HG03442 (cell line): Measurements from ENCODE around the gene ZSWIM6.

Experiments
- ATAC-seq: cut with Tn5 transposase; IDR thresholded peaks from one replicate; pipeline ENCODE4 v1.9.1; 2021; ENCODE audit warnings: mild to moderate bottlenecking, moderate library complexity; ENCODE audit not compliant: unreplicated experiment

The ZSWIM6 gene

GRCh38 chr5:61330845-61331406 is 1.1 kb upstream of the ZSWIM6 start:
- ATAC-seq = peak; percentile 28

- no peak for ATAC-seq
Observed at GRCh38 chr5:61332358-61332749, 296 bp downstream of the ZSWIM6 start.

DNA sequence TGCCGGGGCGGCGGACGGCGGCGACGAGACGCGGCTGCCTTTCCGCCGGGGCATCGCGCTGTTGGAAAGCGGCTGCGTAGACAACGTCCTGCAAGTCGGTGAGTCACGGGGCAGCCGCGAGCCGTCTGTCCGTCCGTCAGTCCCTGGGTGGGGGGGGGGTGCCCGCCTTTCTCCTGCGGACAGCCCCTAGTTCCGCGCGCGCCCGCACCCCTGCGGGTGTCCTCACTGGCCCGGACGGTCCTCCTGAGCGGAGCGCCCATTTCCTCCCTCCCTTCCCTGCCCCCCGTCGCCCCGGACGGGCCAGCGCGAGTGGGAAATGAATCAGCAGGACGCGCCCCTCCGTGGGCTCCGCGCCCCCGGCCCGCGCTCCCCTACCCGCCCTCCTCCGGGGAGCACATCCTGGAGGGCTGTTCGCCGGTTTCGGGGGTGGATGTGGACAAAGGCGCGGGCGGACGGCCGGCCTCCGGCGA is 828 bp downstream of the ZSWIM6 start:
- ATAC-seq = no peak

DNA sequence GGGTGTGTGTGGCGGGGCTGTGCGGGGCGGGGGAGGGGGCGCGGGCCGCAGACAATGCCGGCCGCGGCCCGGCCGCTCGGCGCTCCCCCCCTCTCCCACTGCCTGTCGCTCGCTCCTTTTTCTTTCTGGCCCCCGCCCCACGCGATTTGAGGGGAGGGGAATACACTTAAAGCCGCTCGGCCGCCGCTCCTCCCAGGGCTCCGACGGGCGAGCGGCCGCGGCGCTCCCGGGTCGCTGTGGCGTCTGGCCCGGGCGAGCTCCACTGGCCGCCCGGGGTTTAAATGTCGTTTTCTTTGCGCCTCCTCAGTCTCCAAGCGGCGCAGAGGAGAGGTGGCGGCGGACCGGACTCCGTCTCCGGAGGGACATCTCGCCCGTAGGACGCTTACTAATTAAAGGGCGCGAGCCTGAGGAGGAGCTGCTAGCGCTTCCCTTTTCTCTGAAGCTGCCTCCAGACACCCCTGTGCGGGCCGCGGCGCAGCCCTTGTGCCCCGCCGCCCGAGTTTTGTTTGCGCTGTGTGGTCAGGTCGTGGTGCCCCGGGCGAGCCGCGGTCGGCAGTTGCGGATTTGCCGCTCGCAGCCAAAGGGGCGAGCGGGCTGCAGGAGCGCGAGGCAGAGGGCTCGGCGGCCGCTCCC is 1.4 kb downstream of the ZSWIM6 start:
- no peak for ATAC-seq

DNA sequence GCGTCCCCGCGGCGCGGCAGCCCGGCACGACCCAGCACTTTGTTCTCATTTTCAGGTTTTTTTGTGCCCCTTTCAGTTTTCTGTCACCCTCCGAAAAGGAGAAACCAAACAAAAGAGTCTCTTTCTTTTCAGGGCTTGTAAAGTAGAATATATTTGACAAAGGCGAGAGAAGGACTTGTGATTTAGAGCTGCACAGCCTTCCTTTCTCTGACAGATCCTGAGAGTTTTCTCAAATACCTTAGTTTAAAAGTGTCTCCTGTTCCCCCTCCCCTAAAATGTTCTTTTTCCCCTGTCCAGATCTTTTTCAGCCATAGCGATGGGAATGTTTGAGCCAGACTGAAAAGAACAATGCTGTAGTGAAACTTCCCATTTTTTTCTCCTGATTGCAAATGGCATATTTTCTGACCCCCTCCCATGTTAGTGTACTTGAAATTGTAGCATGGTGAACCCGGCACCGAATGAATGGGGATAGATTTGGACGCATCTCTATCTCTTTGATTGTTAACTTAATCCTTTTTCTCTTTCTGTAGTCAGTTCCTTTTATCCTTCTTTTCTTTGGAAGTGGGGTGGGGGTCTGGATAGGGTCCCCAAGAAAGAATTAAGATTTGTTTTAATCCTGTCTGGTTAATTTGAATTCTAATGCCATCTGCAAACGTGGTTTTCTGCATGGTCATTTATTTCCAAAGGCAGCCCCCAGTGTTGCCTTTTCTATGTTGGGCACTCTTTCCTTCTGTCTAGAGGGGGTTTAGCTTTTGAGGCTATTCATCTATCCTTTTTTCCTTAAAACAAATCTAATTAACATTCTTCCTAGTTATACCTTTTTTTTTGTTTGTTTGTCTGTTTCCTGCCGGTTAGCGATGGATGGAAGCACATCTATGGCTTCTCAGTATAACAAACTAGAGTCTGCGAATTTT is 2.2 kb downstream of the ZSWIM6 start:
- no peak for ATAC-seq

DNA sequence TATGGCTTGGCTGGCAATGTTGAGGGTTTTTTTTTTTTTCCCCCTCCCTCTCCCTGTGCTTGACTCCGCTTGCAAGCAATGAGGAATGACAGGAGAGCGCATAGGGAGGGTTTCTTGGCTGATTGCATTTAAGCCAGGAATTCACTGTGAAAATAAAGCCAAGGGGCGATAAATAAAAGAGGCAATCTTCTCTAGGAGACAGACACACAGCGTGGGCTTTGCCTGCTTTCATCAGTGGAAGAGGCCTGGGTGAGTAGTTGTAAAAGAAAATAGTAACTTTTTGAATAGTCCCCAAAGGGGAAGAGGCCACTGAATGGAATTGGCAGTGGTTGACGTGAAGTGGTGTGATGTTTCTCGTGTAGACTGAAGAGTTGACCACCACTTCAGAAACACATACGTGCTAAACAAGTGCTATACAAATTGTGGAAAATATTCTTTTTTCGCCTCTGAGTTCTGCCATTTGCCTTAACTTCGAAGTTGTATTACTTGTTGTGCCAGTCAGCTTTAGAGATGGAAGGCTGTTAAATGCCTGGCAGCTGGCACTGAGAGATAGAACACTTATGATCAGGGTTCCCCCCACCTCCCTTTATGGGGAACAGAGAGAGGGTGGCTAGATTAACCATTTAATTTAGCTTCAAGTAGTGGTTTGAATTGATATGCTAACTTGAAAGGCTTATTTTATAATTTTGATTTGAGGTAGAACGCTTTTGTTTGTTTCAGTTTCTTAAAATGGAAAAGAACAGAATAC is 3.0 kb downstream of the ZSWIM6 start:
- no peak for ATAC-seq

DNA sequence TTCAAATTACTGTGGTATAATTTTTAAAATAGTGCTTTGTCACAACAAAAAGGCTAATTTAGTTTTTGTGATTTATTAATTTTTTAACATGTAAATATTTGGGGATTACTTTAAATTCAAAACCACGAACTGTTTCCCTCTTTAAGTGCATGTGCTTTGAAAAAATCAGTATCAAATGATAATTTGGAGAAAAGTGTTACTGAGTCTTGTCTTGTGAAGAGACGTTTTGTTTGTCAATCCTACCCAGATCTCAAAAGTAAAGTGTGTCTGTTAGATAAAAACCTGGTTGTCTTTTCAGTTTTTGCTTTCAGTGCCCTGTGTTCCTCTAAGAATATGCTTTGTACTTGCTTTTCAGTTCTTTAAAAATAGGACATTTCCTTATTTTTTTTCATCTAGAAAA is 7.7 kb downstream of the ZSWIM6 start:
- no peak for ATAC-seq

GRCh38 chr5:61340775-61341361 is 8.8 kb downstream of the ZSWIM6 start:
- no peak for ATAC-seq

DNA sequence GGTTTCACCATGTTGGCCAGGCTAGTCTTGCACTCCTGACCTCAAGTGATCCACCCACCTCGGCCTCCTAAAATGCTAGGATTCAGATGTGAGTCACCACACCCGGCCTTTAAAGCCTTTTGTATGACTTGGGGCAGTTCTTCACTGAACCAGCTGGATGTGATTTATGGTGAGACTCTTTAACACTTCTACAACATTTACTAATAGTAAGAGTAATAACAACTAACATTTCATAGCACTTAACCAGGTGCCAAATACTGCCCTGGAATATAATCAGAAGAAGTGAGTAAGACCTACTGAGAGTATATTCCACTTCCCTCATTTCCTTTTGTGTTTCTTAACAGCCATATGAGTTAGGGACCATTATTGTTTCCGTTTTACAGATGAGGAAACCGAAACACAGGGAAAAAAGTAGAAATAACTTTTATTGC is 10.0 kb downstream of the ZSWIM6 start:
- ATAC-seq = no peak

DNA sequence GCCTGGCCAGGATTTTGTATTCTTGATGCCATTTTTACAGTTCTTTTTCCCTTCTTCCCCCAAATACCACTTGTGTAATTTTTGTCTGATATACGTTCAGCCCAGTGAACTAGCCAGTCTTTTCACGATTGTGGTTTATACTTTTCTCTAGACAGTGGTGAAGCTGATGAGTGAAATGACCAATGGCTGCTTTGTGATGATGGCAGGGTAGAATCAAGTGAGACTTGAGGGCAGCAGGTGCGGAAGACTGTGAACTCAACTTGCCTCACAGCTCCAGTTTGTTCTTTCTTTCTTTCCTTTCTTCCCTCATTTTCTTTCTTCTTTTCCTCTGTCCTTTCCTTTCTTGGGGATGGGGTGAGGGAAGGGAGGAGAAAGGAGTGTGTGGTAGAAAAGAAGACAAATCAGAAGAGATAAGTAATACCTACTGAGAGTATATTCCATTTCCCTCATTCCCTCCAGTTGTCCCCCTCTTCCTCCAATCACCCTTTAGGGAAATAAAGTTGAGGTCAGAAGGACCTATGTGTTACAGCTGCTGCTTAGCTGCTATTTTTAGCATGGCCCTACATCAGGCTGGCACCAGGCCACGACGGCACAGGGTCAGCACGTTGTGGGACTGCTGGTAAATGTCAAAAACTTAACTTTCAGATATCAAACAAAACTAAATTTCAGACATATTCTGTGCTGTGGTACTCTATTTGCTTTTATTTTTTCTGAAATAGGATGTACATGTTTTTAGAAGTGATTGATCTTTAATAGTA is 12.3 kb downstream of the ZSWIM6 start:
- no peak for ATAC-seq

GRCh38 chr5:61346511-61346910 is 14.5 kb downstream of the ZSWIM6 start:
- ATAC-seq = no peak

DNA sequence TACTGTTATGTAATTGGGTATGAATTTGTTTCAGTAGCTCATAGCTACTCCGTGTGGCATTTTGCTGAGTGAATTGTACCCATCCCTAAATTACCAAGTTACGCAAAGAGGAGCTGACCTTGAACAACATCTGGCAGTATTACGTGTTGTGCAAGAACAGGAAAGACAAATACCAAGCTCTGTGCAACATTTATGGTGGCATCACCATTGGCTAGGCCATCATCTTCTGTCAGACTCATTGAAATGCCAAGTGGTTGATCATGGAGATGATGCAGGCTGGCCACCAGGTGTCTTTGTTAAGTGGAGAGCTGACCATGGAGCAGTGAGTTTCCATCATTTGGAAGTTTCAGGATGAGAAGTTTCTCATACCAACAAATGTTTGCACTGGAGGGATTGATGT is 15.0 kb downstream of the ZSWIM6 start:
- ATAC-seq = no peak

- ATAC-seq = no peak
Observed at GRCh38 chr5:61348447-61348846, 16.4 kb downstream of the ZSWIM6 start.

- ATAC-seq = no peak
Observed at GRCh38 chr5:61349935-61350334, 17.9 kb downstream of the ZSWIM6 start.

DNA sequence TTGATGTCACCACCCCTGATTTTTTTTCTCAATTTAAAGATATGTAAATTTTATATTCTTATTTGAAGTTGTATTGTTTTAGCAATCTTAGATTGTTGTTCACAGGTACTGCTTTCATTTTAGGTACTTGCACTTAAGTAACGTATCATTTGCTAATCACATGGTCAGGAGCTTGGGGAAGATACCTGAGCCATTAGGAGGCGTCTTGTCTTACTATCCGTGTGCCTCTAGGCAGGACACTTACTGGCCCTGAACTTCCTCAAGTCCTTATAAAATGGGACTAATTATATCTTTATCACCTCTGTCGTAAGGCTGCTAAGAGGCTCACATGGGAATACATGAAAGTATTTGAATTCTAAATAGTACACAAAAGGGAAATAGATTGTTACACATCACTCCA is 18.5 kb downstream of the ZSWIM6 start:
- ATAC-seq = no peak

DNA sequence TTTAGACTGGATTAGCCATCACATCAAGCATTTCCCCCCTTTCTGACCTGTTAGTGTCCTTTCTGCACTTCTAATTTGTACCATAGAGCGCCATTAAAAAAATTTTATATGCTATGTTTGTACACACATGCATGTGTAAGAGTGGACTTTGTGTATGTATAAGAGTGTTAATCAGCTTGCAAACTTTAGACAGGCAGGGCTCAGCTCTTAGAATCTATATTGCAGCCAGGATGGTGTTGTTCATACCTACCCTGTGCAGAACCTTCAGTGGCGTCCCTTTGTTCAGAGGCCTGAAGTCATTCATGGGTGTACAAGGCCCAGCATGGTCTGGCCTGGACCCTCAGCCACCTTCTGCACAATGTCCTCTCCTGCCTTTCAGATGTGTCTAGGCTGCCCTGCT is 19.7 kb downstream of the ZSWIM6 start:
- no peak for ATAC-seq

DNA sequence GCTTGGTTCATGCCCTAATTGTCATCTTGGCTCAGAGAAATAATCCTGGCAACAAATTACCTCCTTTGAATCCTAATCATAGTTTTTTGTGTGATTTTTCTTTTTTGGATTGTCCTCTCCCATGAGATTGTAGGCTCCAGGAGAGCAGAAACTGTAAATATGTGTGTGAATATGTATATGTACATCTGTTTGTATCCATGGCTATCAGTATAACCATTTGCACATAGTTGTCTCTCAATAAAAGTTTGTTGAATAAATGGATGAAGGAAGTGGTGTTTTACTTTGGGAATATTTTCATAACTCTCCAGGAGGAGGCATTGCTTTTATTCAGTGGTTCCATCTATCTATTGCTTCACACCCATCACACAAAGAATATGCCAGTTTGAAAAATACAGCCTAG is 20.1 kb downstream of the ZSWIM6 start:
- ATAC-seq = no peak

GRCh38 chr5:61352612-61353156 is 20.6 kb downstream of the ZSWIM6 start:
- ATAC-seq = no peak

GRCh38 chr5:61353293-61353692 is 21.2 kb downstream of the ZSWIM6 start:
- no peak for ATAC-seq

GRCh38 chr5:61354199-61354598 is 22.1 kb downstream of the ZSWIM6 start:
- ATAC-seq = no peak
